Measurements from ENCODE around the gene IL1RN. TPM values are rescaled to one million over a fixed set of nuclear protein-coding genes. Genes with fewer than 3 reads are reported as not detected.

The IL1RN gene
- total and polyA plus RNA-seq, 2 of the 13 experiments (the other 11 are each of a cell fraction or from before 2014, with no cell fraction given) = 21.2 to 101 TPM

DNA sequence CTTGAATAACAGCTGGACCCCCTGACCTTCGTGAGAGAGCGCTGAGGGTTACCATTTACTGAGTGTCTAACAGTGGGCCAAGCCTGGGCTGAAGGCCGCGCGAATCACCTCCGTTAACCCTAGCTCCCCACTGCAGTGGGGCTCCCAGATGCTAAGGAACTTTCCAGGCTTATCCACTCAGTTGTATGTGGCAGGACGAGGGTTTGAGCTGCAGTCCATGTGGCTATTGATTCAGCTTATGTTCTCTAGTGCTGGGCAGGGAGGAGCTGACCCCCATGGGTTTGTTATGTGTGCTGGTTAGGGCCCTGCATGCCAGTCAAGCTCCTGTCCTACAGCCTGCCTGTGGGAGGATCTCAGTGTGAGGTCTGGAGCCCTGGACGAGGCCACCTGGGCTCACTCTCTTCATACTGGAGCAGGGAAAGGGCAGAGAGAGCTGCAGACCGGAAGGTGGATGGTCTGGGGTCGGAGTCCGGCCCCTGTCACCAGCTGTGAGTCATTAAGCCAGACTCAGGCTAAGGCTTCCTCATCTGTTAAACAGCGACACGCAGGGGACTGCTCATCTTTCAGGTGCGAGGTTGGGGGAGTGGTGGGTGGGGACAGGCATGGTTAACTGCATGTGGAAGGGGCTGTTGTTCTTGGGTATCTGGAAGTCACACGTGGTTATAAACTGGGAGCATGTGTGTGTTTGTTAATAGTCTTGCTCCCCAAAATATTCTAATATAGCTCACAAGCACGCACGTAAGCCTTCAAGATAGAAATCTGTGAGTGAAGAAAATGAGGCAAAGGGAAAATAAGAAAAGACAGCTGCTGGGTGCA, 52.9 kb downstream of the IL1RN start (continued):
- TF ChIP-seq, protein P1, sequence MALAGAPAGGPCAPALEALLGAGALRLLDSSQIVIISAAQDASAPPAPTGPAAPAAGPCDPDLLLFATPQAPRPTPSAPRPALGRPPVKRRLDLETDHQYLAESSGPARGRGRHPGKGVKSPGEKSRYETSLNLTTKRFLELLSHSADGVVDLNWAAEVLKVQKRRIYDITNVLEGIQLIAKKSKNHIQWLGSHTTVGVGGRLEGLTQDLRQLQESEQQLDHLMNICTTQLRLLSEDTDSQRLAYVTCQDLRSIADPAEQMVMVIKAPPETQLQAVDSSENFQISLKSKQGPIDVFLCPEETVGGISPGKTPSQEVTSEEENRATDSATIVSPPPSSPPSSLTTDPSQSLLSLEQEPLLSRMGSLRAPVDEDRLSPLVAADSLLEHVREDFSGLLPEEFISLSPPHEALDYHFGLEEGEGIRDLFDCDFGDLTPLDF (CRISPR knock-in tag; IDR thresholded peaks at IDR 0.05) = no peak
- TF ChIP-seq, protein P2, sequence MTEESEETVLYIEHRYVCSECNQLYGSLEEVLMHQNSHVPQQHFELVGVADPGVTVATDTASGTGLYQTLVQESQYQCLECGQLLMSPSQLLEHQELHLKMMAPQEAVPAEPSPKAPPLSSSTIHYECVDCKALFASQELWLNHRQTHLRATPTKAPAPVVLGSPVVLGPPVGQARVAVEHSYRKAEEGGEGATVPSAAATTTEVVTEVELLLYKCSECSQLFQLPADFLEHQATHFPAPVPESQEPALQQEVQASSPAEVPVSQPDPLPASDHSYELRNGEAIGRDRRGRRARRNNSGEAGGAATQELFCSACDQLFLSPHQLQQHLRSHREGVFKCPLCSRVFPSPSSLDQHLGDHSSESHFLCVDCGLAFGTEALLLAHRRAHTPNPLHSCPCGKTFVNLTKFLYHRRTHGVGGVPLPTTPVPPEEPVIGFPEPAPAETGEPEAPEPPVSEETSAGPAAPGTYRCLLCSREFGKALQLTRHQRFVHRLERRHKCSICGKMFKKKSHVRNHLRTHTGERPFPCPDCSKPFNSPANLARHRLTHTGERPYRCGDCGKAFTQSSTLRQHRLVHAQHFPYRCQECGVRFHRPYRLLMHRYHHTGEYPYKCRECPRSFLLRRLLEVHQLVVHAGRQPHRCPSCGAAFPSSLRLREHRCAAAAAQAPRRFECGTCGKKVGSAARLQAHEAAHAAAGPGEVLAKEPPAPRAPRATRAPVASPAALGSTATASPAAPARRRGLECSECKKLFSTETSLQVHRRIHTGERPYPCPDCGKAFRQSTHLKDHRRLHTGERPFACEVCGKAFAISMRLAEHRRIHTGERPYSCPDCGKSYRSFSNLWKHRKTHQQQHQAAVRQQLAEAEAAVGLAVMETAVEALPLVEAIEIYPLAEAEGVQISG (CRISPR knock-in tag; IDR thresholded peaks at IDR 0.05) = peak; percentile 26; the same call in 1 of the 2 replicates
- TF ChIP-seq ZNF451 (CRISPR knock-in tag; IDR thresholded peaks at IDR 0.05) (peak; percentile 68; the same call in 1 of the 2 replicates), TCF7L2 (IDR thresholded peaks at IDR 0.05; ENCODE audit: low read depth, low read length) (no peak), ZNF136 (CRISPR knock-in tag; IDR thresholded peaks at IDR 0.05; ENCODE audit: low read depth) (0 out of 2 replicates have a peak, but pooled peaks have one; percentile 24), ZNF331 (CRISPR knock-in tag; IDR thresholded peaks at IDR 0.05) (no peak; the same call in 1 of the 2 replicates), ZSCAN20 (CRISPR knock-in tag; IDR thresholded peaks at IDR 0.05; ENCODE audit: borderline replicate concordance) (no peak), ZBTB3 (CRISPR knock-in tag; IDR thresholded peaks at IDR 0.05; ENCODE audit: borderline replicate concordance, low read depth) (no peak; the same call in 1 of the 2 replicates), ZNF10 (CRISPR knock-in tag; IDR thresholded peaks at IDR 0.05; ENCODE audit: borderline replicate concordance, low read depth) (no peak), SP4 (CRISPR knock-in tag; IDR thresholded peaks at IDR 0.05) (peak; percentile 53; the same call in 1 of the 2 replicates), RXRA (CRISPR knock-in tag; IDR thresholded peaks at IDR 0.05) (peak; percentile 91), EEA1 (CRISPR knock-in tag; IDR thresholded peaks at IDR 0.05; ENCODE audit: borderline replicate concordance) (peak; percentile 84; the same call in 1 of the 2 replicates), ZNF232 (CRISPR knock-in tag; IDR thresholded peaks at IDR 0.05; ENCODE audit: borderline replicate concordance) (no peak; the same call in 1 of the 2 replicates)
- TF ChIP-seq, protein P3, sequence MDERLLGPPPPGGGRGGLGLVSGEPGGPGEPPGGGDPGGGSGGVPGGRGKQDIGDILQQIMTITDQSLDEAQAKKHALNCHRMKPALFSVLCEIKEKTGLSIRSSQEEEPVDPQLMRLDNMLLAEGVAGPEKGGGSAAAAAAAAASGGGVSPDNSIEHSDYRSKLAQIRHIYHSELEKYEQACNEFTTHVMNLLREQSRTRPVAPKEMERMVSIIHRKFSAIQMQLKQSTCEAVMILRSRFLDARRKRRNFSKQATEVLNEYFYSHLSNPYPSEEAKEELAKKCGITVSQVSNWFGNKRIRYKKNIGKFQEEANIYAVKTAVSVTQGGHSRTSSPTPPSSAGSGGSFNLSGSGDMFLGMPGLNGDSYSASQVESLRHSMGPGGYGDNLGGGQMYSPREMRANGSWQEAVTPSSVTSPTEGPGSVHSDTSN (CRISPR knock-in tag; IDR thresholded peaks at IDR 0.05) = peak; percentile 58
- TF ChIP-seq, protein P4, sequence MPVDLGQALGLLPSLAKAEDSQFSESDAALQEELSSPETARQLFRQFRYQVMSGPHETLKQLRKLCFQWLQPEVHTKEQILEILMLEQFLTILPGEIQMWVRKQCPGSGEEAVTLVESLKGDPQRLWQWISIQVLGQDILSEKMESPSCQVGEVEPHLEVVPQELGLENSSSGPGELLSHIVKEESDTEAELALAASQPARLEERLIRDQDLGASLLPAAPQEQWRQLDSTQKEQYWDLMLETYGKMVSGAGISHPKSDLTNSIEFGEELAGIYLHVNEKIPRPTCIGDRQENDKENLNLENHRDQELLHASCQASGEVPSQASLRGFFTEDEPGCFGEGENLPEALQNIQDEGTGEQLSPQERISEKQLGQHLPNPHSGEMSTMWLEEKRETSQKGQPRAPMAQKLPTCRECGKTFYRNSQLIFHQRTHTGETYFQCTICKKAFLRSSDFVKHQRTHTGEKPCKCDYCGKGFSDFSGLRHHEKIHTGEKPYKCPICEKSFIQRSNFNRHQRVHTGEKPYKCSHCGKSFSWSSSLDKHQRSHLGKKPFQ (CRISPR knock-in tag; IDR thresholded peaks at IDR 0.05; ENCODE audit: insufficient replicate concordance) = peak; percentile 77
